PFSK-1 (cell line): Measurements from ENCODE around the gene KDR.

ENCODE experiments used
- POLR2AphosphoS5 ChIP-seq: IDR thresholded peaks from 2 replicates; pipeline ENCODE4 v1.6.1; 2012; ENCODE audit warnings: low read depth, mild to moderate bottlenecking, control low read depth, low read length, moderate library complexity
- REST ChIP-seq, 2 experiments: IDR thresholded peaks; 2 replicates each; pipeline versions ENCODE4 v1.6.1 to v1.8.0; 2011 to 2012; ENCODE audit warnings: low read depth in 2 of 2, low read length in 2 of 2, control low read depth in 1 of 2, inconsistent platforms in 1 of 2, mild to moderate bottlenecking in 1 of 2, moderate library complexity in 1 of 2; ENCODE audit not compliant: insufficient read depth in 1 of 2
- SIN3A ChIP-seq: IDR thresholded peaks from 2 replicates; pipeline ENCODE4 v1.6.1; 2012; ENCODE audit warnings: mild to moderate bottlenecking, low read length, moderate library complexity, borderline replicate concordance; ENCODE audit not compliant: insufficient read depth
- TAF1 ChIP-seq: IDR thresholded peaks from 2 replicates; pipeline ENCODE4 v1.6.1; 2012; ENCODE audit warnings: low read length, control low read depth, borderline replicate concordance; ENCODE audit not compliant: insufficient read depth

- TF ChIP-seq POLR2AphosphoS5 (no peak), REST (IDR thresholded peaks at IDR 0.05; ENCODE audit: insufficient read depth in 1 of 2, low read depth in 2 of 2, low read length in 2 of 2) (no peak), TAF1 (no peak), SIN3A (no peak)
Measured at GRCh38 chr4:55079451-55080173, 45.8 kb downstream of the KDR start.
